ENCODE measurements around the gene ZNRF4.
"Not testable (repeated sequence)": the region's sequence is repeated elsewhere in the genome, so short reads cannot be mapped to it uniquely, and the experiment has no call there.

Gene ZNRF4

DNA sequence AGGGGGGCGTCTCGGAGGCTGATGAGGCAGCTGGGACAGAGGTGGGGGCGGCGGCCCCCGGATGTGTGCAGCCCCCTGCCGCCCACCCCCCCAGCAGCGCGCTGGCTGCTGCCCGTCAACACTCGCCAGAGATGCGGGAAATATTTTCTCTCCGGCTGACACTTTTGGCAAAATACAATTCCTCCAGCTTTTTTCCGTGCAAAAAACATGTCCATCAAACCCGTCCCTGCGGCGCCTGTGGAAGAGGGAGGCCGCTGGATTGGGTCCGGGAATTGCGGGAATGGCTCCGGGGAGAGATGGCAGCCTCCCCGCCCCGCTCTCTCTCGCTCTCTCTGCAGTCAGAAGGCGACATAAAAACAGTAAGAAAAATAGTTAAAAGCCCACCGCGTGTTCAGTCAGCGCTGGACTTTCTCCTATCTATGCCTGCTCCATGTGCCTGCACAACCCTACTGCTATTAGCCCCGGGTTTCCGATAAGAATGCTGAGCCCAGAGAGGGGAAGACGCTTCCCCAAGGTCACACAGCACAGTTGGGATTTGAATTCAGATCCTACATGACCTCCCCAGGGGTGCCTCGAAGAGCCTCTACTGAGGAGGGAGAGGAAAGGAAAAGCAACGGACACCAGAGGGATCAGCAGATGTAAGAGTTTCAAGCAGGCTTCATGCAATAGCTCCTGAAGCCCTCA lies 23.2 kb downstream of the ZNRF4 start:
- DNase-seq: no peak

DNA sequence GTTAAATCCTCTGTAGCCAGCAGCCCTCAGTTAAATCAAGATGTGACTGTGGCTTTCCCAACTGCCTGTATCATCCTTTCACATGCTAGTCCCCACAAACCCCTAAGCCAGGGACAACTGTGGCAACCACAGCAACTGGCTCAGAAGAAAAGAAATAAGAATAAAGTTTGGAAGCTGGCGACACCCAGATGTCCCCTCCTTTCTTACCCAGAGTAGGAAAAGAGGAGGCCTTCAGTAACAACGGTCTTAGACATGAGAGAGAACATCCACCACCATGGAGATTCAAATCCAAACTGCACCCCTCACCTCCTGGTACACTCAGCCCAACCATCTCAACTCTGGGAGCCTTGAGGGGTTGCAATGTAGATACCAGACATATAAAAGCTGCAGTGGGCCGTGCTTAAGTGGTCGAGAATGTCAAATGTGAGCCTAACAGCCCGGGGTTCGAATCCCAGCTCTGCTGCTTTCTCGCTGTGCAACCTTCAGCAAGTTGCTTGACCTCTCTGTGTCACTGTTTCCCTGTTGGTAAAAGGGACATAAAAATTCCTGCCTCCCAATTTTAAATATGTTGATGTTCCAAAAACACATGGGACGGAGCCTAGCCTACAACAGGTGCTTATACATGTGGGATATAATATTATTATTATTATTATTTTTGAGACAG lies 23.8 kb downstream of the ZNRF4 start:
- DNase-seq: no peak

- DNase-seq: no peak
Observed at GRCh38 chr19:5479958-5480357, 24.7 kb downstream of the ZNRF4 start.

GRCh38 chr19:5480427-5480836 lies 25.2 kb downstream of the ZNRF4 start:
- DNase-seq: no peak

DNA sequence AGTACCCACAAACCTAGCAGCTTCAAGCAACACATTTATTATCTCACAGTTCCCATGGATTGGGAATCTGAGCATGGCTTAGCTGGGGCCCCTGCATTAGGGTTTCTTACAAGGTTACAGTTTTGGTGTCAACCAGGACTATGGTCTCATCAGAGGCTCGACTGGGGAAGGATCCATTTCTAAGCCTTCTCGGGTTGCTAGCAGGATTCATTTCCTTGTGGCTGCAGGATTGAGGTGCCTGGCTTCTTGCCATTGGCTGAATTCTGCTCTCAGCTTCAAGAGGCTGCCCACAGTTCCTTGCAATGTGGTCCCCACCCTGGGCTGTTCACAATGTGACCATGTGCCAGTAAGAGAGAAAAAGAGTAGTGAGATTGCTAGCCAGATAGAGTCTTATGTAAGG lies 26.7 kb downstream of the ZNRF4 start:
- no peak for DNase-seq

GRCh38 chr19:5484398-5485285 lies 29.4 kb downstream of the ZNRF4 start:
- DNase-seq: no peak

DNA sequence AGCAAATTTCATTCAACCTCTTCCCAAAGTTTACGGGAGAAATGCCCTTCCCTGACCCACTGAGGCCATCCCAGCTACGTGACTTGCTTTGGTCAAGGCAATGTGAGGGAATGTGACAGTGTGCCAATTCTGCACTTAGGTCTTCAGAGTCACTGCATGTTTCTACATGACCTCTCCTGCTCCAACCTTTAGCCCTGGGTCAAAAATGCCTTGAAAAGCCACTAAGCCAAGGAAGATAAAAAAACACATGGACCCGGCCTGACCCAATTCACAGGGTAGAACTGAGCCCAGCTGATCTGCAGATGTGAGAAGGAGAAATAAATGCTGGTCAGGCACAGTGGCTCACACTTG lies 30.0 kb downstream of the ZNRF4 start:
- DNase-seq: no peak

- DNase-seq: not testable (repeated sequence)
Observed at GRCh38 chr19:5485658-5486057, 30.4 kb downstream of the ZNRF4 start.

GRCh38 chr19:5487222-5487621 lies 32.0 kb downstream of the ZNRF4 start:
- no peak for DNase-seq

GRCh38 chr19:5489551-5489950 lies 34.3 kb downstream of the ZNRF4 start:
- no peak for DNase-seq

DNA sequence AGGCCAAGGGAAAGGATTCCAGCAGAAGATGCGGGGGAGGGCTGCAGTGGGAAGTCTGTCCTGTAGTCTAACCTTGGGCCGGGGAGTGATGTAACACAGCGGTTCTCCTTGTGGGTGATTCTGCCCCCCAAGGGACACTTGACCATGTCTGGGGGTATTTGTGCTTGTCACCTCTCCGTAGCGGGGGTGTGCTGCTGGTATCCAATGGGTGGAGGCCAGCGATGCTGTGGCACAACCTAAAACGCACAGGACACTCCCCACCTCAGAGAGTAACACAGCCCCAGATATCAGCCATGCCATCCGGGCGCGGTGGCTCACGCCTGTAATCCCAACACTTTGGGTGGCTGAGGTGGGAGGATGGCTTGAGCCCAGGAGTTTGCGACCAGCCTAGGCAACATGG lies 36.3 kb downstream of the ZNRF4 start:
- no peak for DNase-seq

DNA sequence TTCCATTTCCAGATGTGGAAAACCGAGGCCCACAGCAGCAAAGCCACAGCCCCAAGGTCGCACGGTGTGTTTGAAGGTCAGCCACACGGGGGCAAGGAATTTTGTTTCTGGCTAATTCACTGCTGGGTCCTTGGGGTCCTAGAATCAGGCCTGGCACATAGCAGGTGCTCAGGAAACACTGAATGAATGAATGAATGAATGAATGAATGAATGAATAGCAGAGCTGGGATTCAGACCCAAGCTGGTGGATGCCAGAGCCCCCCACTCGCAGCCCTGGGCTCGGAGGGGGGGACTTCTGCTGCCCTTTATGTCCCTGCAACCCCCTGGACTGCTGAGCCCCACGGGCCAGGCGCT lies 37.0 kb downstream of the ZNRF4 start:
- DNase-seq: no peak

- DNase-seq: no peak
Observed at GRCh38 chr19:5492635-5493409, 37.6 kb downstream of the ZNRF4 start.

DNA sequence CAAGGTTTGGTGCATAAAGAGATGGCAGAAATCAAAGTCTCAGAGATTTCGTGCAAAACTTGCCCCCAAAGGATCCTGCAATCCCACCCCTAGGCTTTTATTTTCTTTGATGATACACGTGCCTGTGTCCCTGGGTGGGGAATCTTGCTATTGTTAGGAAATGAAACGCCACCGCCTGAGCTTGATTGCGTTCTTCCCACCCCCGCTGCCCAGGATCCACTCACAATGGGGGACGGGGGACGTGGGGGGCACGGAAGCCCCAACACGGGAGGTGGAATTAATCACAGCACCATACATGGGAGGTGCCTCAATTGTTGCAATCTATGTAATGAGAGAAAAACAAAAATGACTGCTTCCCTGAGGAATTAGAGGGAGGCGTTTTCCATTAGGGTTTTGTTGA lies 39.6 kb downstream of the ZNRF4 start:
- no peak for DNase-seq

DNA sequence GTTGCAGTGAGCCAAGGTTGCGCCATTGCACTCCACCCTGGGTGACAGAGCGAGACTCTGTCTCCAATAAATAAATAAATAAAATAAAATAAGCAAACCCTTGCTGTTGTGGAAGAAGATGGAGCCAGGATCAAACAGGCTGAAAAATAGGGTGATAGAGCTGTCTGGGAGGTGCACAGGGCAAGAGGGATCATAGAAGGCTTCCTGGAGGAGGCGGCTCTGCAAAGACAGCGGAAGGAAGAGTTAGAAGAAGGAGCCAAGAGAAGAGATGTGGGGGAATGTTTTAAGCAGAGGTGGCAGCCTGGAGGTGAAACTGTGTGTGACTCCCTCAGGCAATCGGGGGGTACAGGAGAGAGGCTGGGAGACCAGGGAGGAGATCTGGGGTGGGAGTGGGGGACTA lies 40.6 kb downstream of the ZNRF4 start:
- no peak for DNase-seq

DNA sequence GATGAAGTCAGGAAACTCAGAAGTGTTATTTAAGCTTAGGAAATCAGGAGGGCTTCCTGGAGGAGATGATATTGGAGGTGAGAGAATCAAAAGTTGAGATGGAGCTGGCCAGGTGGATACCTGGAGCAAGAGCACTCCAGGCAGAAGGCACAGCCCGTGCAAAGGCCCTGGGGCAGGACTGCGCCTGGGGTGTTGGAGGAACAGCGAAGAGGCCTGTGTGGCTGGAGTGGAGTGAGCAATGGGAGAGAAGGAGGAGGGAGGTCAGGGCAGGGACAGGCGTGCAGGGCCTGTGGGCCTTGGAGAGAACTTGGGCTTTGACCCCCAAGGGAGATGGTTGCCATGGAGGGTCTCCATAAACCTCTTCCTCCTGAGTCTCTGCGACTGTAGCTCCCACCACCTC lies 42.1 kb downstream of the ZNRF4 start:
- no peak for DNase-seq

DNA sequence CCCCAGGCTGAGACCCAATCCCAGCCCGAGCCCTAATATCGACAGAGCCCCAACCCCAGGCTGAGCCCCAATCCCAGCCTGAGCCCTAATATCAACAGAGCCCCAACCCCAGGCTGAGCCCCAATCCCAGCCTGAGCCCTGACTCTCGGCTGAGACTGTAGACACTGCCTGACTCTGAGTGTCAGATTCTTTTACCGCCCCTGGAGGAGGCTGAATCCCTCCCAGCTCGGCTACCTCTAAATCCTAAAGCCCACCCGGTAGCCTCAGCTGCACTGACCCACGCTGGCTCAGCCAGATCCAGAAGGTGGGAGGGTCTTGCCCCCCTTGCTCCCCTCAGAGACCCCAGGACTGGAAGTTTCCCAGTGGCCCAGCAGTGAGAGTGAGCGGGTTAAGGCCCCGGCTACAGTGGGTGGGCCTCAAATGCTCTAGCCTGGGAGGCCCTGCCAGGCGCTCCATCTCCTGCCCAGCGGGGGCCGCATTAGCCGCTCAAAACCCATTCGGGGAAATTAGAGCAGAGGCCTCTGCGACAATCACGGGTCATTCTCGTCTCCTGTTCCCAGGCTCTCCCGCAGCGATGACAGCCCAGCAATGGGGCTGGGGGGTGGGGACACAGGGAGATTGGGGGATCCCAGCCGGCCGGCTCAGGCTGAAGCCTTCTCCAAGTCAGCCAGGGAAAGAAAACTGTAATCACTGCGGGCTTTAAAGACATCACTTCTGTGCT lies 43.8 kb downstream of the ZNRF4 start:
- DNase-seq: no peak

DNA sequence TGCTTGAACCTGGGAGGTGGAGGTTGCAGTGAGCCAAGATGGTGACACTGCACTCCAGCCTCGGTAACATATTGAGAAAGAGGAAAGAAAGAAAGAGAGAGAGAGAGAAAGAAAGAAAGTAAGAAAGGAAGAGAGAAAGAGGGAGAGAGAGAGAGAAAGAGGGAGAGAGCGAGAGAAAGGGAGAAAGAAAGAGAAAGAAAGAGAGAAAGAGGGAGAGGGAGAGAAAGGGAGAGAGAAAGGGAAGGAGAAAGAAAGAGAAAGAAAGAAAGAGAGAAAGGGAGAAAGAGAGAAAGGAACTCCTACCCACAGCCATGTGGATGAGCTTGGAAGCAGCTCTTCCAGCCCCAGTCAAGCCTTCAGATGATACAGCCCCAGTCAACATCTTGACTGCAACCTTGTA lies 46.7 kb downstream of the ZNRF4 start:
- no peak for DNase-seq

- no peak for DNase-seq
Observed at GRCh38 chr19:5503598-5503997, 48.4 kb downstream of the ZNRF4 start.

DNA sequence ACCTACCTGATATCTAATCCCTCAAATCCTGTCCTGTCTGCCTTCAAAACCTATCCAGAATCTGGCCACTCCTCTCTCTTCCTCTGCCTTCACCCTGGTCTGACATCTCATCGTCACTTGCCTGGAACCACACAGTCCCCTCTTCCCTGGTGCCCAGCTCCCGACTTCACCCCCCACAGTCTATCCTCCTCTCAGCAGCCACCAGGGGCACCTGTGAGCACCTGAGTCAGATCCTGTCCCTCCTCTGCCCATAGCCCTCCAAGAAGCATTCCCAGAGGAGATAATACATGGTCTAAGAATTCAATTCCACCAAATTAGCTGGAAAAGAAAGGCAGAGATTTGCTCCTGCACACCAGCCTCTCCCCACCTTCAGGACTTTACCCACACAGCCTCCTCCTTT lies 48.9 kb downstream of the ZNRF4 start:
- no peak for DNase-seq
